Endodermal cell (in vitro differentiated cells): ENCODE data around the gene WDR73. TPM values are rescaled to one million over a fixed set of nuclear protein-coding genes. Genes with fewer than 3 reads are reported as not detected.
A peak's percentile ranks its signal among the peaks of the same experiment; 100 is the strongest.

ENCODE experiments used
- DNase-seq: peaks from one replicate; pipeline ENCODE4 v3.0.0-alpha.2; 2017
- H3K27ac ChIP-seq: 2 replicates; pipeline ENCODE4 v1.5.1; 2013; ENCODE audit warnings: mild to moderate bottlenecking, low read depth, low read length, moderate library complexity
- H3K27me3 ChIP-seq: 2 replicates; pipeline ENCODE4 v1.6.1; 2013; ENCODE audit warnings: mild to moderate bottlenecking, low read length, moderate library complexity; ENCODE audit not compliant: insufficient read depth, control insufficient read depth, poor library complexity, severe bottlenecking
- H3K36me3 ChIP-seq: 2 replicates; pipeline ENCODE4 v1.7.0; 2013; ENCODE audit warnings: mild to moderate bottlenecking, low read length, moderate library complexity; ENCODE audit not compliant: control insufficient read depth, insufficient read depth
- H3K4me1 ChIP-seq: one replicate; pipeline ENCODE4 v1.7.0; 2013; ENCODE audit warnings: low read length; ENCODE audit not compliant: control insufficient read depth, insufficient read depth
- H3K4me3 ChIP-seq: 2 replicates; pipeline ENCODE4 v1.5.1; 2013; ENCODE audit warnings: mild to moderate bottlenecking, low read length, moderate library complexity
- H3K9ac ChIP-seq: 2 replicates; pipeline ENCODE4 v1.6.1; 2013; ENCODE audit warnings: mild to moderate bottlenecking, low read length, moderate library complexity; ENCODE audit not compliant: poor library complexity, severe bottlenecking; ENCODE audit errors: extremely low read depth
- H3K9me3 ChIP-seq: 2 replicates; pipeline ENCODE4 v1.6.1; 2013; ENCODE audit warnings: mild to moderate bottlenecking, low read length, moderate library complexity; ENCODE audit not compliant: control insufficient read depth
- H3K27ac Mint-ChIP-seq: 2 replicates; pipeline ENCODE4 v1.8.0; 2020; ENCODE audit warnings: mixed read lengths
- H3K27me3 Mint-ChIP-seq: 2 replicates; pipeline ENCODE4 v1.8.0; 2021; ENCODE audit warnings: mild to moderate bottlenecking, mixed read lengths; ENCODE audit not compliant: insufficient read depth
- H3K36me3 Mint-ChIP-seq: 2 replicates; pipeline ENCODE4 v1.8.0; 2020; ENCODE audit warnings: low read depth, mixed read lengths
- H3K4me1 Mint-ChIP-seq: 2 replicates; pipeline ENCODE4 v1.8.0; 2020; ENCODE audit warnings: mixed read lengths
- H3K4me3 Mint-ChIP-seq: 2 replicates; pipeline ENCODE4 v1.8.0; 2020; ENCODE audit warnings: mild to moderate bottlenecking, moderate library complexity, mixed read lengths
- H3K9me3 Mint-ChIP-seq: 2 replicates; pipeline ENCODE4 v1.8.0; 2020; ENCODE audit warnings: mild to moderate bottlenecking, mixed read lengths
- WGBS, 2 experiments: methylation state at CpG; one replicate each; pipeline versions ENCODE4 v1.1.5 to v1.1.7; 2013; ENCODE audit warnings: missing lambda C conversion rate in 2 of 2, mixed read lengths in 1 of 2; ENCODE audit not compliant: insufficient coverage in 1 of 2, insufficient read length in 1 of 2; 5-methylcytosine and 5-hydroxymethylcytosine counted together
- total RNA-seq, 2 donors: library from RNA; stranded (reverse); fragmentation: NEBNext Ultra II Directional in 1 of 2; extraction: Animal tissue kit (Norgen Biotek cat#: 25700) in 1 of 2; gene quantifications; 2 replicates in 1 of 2; 3 replicates in 1 of 2; pipeline ENCODE4 v1.2.1, GENCODE V29; 2021
- TF ChIP-seq, protein P1 (sequence below): fragments of 200-600 bp; sonication (generic); conservative IDR thresholded peaks from 2 replicates; pipeline ENCODE4 v1.5.0; 2021; ENCODE audit warnings: antibody characterized with exemption, mild to moderate bottlenecking

WDR73 gene
- total RNA-seq, 2 donors from 2014 or later: 44.1 to 46.8 TPM

DNA sequence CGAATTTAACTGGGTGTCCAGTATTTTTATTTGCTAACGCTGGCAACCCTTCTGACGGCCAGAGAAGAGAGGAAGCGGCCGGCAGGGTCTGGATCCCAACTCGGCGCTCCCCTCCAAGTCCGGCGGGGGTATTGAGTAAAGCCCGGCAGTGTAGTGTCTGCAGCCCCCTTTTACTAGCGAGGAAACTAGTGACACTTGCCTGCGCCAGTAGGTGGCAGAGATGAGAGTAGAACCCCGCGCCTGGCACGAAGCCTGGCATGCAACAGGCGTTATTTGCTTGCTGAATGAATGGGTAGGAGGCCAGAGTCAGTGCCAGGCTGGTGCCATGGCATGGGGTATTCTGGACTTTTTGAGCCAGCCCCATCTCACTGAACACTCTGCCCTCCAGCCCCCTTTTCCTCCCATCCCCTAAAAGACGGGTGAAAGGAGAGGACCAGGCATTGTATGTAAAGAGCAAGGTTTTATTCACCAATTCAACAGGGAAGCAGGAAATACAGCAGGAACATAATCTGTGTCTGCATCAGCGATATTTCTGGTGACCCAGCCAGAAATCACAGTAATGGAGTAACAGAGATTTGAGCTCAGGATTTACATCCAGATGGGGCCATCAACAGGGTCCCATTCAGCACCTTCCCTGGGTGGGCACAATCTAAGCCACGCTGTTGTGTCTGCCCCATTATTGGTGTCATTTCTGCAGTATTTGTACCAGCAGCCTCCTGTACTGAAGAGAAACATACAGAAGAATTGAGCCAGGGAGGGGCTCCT, 788 bp upstream of the WDR73 start:
- WGBS, 2 experiments: 17 to 19% methylated on average over 16 to 19 of the region's 19 CpGs
- Histone ChIP-seq H3K9me3 (no peaks in the 10 kb centered on the region), H3K27ac (no peak overlapping the region), H3K4me3 (peak overlapping the region; percentile 83), H3K36me3 (peaks cover 24% of the 10 kb centered on the region), H3K27me3 (no peaks in the 10 kb centered on the region), H3K9ac (peak overlapping the region; percentile 83), H3K4me1 (peaks cover 8% of the 10 kb centered on the region)
- Mint-ChIP-seq H3K9me3 (no peaks in the 10 kb centered on the region), H3K27ac (no peak overlapping the region), H3K4me1 (peaks cover 22% of the 10 kb centered on the region), H3K36me3 (peaks cover 16% of the 10 kb centered on the region), H3K27me3 (peaks cover 20% of the 10 kb centered on the region), H3K4me3 (peak overlapping the region; percentile 93)
- peak; percentile 90 for DNase-seq
- TF ChIP-seq, protein P1, sequence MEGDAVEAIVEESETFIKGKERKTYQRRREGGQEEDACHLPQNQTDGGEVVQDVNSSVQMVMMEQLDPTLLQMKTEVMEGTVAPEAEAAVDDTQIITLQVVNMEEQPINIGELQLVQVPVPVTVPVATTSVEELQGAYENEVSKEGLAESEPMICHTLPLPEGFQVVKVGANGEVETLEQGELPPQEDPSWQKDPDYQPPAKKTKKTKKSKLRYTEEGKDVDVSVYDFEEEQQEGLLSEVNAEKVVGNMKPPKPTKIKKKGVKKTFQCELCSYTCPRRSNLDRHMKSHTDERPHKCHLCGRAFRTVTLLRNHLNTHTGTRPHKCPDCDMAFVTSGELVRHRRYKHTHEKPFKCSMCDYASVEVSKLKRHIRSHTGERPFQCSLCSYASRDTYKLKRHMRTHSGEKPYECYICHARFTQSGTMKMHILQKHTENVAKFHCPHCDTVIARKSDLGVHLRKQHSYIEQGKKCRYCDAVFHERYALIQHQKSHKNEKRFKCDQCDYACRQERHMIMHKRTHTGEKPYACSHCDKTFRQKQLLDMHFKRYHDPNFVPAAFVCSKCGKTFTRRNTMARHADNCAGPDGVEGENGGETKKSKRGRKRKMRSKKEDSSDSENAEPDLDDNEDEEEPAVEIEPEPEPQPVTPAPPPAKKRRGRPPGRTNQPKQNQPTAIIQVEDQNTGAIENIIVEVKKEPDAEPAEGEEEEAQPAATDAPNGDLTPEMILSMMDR: peak; percentile 80

DNA sequence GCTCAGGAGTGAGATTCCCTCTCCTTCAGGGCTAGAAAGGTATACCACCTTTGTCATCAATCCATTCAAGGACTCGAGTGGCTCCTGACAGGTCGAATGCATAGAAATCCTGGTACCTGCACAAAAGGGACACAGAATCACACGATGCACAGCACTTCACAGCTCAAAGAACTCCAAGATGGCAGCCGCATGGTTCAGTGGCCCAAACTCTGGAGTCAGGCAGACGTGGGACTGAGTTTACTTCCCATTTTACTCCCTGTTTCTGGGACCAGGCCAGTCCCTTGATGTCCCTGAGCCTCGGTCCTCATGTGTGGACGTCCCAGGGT, 536 bp downstream of the WDR73 start:
- H3K9ac ChIP-seq: peak overlapping the region; percentile 83
- Mint-ChIP-seq H3K27me3 (peaks cover 20% of the 10 kb centered on the region), H3K27ac (peak overlapping the region; percentile 97), H3K9me3 (no peaks in the 10 kb centered on the region), H3K4me3 (peak overlapping the region; percentile 93), H3K4me1 (peaks cover 9% of the 10 kb centered on the region), H3K36me3 (peaks cover 25% of the 10 kb centered on the region)
- H3K27ac ChIP-seq: peak overlapping the region; percentile 47
- TF ChIP-seq, protein P1: no peak
- peaks cover 4% of the 10 kb centered on the region for H3K4me1 ChIP-seq
- WGBS, 2 experiments: 37 to 39% methylated on average over 7 of the region's 7 CpGs
- no peaks in the 10 kb centered on the region for H3K9me3 ChIP-seq
- no peak for DNase-seq
- H3K4me3 ChIP-seq: peak overlapping the region; percentile 83
- peaks cover 37% of the 10 kb centered on the region for H3K36me3 ChIP-seq
- no peaks in the 10 kb centered on the region for H3K27me3 ChIP-seq

DNA sequence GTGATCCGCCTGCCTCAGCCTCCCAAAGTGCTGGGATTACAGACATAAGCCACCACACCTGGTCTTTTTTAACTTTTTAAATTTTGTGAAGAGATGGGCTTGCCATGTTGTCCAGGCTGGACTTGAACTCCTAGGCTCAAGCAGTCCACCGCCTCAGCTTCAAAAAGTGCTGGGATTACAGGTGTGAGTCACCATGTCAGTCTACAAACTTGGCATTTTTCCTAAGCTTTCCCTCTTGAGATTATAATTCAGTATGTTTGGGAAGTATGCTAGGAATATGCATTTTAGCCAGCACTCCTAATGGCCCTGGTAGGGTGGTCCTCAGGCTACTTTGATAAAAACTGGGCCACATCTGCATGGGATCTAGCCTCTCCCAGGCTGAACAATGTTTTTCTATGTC, 4.4 kb downstream of the WDR73 start:
- H3K27ac ChIP-seq: no peak overlapping the region
- peaks cover 6% of the 10 kb centered on the region for H3K4me1 Mint-ChIP-seq
- DNase-seq: no peak
- H3K4me3 Mint-ChIP-seq: no peak overlapping the region
- H3K9ac ChIP-seq: no peak overlapping the region
- H3K4me3 ChIP-seq: no peak overlapping the region
- no peaks in the 10 kb centered on the region for H3K9me3 Mint-ChIP-seq
- no peaks in the 10 kb centered on the region for H3K9me3 ChIP-seq
- peaks cover 66% of the 10 kb centered on the region for H3K36me3 ChIP-seq
- TF ChIP-seq, protein P1: no peak
- no peaks in the 10 kb centered on the region for H3K27me3 Mint-ChIP-seq
- no peaks in the 10 kb centered on the region for H3K27me3 ChIP-seq
- H3K27ac Mint-ChIP-seq: no peak overlapping the region
- WGBS, 2 experiments: 100% methylated on average over 1 to 2 of the region's 2 CpGs
- H3K36me3 Mint-ChIP-seq: peaks cover 53% of the 10 kb centered on the region
- peaks cover 4% of the 10 kb centered on the region for H3K4me1 ChIP-seq
